T-helper 22 cell (primary cell): ENCODE results near the gene PAX7.
"Not testable (repeated sequence)": the region's sequence is repeated elsewhere in the genome, so short reads cannot be mapped to it uniquely, and the experiment has no call there.

ENCODE experiments used
- DNase-seq: peaks from one replicate; pipeline ENCODE4 v3.0.0-alpha.2; 2020; ENCODE audit warnings: low read depth

The PAX7 gene

DNA sequence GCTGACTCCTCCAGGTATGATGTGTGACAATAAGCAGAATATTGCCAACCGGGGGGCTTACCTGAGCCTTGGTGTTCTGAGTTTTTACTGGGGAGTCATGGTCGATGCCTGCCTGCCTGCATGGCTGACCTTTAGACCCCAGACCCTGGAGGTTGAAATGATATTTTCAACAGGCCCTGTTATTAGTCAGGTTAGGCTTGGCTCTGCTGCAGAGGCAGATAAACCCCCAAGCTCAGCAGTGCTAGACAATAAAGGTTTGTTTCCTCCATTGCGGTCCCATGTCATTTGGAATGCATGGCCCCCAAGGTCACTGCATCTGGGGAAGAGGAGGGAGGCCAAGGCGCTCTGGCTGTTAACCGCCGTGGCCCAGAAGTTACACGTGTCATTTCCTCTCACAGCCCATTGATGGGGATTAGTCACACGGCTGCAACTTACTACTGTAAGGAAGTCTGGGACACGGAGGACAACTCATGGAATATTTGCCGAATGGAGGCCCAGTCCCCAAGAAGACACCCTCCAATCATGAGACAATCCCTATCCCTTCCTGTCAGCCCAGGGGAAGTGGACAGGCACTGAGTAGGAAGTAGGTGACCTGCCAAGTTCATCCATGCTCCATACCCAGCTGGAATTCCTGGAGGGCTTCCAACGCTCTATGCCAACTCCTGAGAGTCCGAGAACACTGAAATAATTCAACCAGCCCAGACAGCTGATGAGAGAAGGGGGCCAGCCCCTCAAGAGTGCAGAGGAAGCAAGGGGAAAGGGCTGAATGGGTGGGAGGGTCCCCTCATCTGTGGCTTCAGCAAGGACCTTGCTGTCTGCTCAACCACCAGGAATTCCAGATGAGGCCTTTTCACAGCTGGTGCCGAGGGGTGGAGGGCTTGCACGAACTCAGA is 131.5 kb downstream of the PAX7 start:
- DNase-seq = no peak

GRCh38 chr1:18764362-18764761 is 133.7 kb downstream of the PAX7 start:
- no peak for DNase-seq

- no peak for DNase-seq
Measured at GRCh38 chr1:18765725-18766124, 135.1 kb downstream of the PAX7 start.

DNA sequence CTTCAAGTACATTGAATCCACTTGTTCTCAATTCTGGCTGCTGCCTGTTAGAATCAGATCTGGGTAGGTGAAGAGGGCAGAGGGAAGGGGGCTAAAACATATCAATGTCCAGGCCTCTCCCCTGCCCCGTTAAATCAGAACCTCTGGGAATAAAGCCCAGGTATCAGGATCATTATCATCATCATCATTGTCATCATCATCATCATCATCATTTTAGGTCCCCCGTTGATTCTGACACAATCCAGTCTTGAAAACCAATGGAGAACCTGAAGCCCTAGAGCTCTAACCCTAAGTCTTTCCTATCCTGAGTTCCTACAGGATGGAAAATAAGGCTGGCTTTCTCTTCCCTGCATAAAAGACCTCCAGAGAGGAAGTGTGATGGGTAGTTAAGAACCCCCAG is 135.7 kb downstream of the PAX7 start:
- no peak for DNase-seq

GRCh38 chr1:18767576-18767975 is 136.9 kb downstream of the PAX7 start:
- DNase-seq = not testable (repeated sequence)

DNA sequence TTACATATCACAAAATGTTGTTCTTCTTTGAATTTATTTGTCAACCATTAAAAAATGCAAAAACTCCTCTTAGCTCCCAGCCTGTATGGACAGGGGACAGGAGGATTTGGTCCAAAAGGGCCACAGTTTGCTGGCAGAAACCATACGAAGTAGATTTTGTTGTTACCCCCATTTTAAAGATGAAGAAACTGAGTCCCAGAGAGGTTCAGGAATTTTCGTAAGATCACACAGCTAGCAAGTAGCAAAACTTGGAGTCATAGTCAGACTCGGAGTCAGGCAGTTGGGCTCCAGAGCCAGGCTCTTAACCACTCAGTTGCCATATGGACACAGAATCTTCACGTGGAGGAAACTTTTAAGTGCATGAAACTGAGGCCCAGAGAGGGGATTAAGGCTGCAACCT is 137.4 kb downstream of the PAX7 start:
- DNase-seq = no peak

GRCh38 chr1:18769140-18769539 is 138.5 kb downstream of the PAX7 start:
- no peak for DNase-seq

DNA sequence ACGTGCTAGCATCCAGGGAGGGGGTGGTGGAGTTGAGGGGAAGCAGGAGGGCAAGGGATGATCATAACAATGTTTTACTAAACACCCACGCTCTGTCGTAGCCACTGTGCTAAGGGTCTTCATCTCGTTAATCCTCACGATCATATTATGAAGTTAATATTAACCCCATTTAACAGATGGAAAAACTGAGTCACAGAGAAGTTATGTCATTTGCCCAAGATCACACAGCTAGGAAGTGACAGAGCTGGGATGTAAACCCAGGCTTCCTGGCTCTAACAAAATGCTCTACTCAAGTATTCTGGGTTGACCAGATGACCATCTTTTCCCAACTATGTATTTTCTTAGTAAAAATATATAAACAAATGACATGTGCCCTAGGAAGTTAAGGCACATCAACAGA is 140.2 kb downstream of the PAX7 start:
- DNase-seq = no peak

DNA sequence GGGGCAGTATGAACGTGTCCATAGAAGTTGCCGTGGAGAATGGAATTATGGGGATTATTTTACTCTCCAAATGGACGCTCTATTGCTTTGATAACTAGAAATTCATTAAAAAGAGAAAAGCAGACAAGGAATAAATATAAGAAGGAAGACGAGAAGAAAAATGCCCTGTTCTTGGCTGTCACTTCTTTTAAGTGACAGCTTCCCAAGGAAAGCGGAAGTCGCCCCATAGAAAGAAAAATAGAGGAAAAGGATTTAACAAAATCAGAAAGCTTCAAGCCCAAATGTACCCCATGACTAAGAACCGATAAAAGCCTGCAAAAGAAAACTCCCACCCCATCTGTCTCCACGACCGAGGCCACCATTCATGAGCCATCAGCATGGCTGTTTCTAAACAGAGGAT is 143.1 kb downstream of the PAX7 start:
- DNase-seq = no peak

- DNase-seq = no peak
Measured at GRCh38 chr1:18775341-18775740, 144.7 kb downstream of the PAX7 start.

DNA sequence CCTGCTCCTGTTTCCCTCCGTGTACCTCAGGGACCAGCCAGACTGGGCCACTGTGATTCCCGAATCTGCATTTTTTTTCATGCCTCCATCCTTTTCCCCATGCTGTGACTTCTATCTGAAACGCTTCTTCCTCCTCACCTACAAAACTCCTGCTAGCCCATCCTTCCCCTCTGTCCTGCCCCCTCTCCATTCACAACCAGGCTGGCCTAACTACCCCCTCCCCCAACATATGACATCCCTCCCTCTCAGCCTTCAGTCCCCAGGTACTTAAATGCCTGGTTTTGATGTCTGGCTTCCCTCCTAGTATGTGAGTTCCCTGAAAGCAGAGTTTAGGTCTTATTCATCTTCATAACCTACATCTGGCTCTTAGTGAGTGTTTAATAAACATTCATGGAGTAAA is 146.1 kb downstream of the PAX7 start:
- DNase-seq = no peak

DNA sequence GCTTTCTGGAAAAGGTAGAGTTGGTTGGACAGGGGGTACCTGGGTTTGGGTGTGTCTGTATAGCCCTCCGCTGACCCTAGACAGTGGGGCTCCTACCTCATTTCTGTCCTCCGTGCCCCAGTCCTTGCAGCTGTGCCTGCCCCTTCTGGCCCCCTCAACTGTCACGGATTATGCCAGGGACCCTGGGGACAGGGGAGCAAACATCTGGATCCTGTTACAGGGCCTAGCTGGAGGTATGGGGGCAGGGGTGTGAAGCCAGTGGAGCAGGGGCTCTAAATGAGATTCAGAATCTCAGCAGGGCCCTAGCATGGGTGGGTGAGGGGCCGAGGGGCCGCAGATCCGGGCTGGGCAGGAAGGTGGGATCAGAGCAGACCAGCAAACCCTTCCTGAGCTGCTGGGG is 147.8 kb downstream of the PAX7 start:
- DNase-seq = no peak

- no peak for DNase-seq
Measured at GRCh38 chr1:18781031-18781430, 150.4 kb downstream of the PAX7 start.

- DNase-seq = no peak
Measured at GRCh38 chr1:18783705-18784481, 153.2 kb downstream of the PAX7 start.

- DNase-seq = no peak
Measured at GRCh38 chr1:18784482-18784831, 153.8 kb downstream of the PAX7 start.

DNA sequence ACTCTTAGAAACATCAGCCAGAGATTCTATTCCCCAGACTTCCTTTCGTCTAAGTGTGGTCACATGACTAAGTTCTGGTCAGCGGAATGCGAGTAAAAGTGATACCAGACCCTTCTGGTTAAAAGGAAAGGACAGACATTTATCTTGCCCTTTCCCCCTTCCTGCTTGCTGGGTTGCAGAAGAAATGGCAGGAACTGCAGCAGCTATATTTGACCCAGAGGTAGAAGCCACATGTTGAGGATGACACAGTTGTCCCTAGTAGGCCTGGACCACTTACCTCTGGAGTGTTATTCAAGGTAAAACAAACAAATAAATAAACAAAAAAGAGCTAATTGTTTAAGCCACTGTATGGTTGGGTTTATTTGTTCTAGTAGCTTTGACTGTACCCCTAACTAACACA is 155.5 kb downstream of the PAX7 start:
- no peak for DNase-seq

GRCh38 chr1:18787825-18788385 is 157.3 kb downstream of the PAX7 start:
- no peak for DNase-seq

GRCh38 chr1:18789246-18789645 is 158.6 kb downstream of the PAX7 start:
- no peak for DNase-seq

DNA sequence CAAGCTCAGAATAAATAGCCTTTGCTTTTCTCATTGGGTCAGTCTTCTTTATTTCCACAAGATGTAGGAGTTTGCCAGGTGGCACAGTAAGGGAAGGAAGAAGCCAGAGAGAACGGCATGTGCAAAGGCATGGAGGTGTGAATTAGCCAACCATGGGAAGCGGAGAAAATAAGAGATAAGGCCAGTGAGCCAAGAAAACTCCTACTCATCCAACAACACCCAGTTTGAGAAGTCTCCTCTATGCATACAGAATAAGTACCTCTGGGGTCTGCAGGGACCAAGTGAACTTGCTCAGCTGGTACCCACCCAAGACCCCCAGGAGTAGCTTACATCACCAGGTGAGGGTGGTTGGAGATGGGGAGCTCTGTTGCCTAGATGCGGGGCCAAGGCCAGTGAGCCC is 162.1 kb downstream of the PAX7 start:
- DNase-seq = no peak

DNA sequence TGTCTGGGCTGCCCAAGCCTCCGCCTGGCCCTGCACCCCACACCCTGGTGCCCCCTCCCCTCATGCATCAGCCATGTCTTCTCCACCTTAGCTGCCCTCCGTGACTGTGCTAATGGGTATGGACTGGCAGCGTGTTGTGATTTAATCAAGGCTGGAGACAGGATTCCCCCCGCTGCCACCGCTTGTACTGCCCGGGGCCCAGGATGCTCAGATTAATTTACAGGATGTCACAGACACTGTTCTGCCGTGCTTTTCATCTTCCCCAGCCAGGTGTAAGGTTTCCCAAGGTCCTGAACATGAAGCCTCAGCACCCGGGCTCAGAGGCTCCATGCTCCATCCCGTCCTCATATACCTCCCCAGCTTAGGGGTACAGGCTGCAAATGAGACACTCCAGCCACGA is 162.5 kb downstream of the PAX7 start:
- no peak for DNase-seq

- DNase-seq = no peak
Measured at GRCh38 chr1:18794051-18794450, 163.4 kb downstream of the PAX7 start.

- no peak for DNase-seq
Measured at GRCh38 chr1:18794561-18794960, 163.9 kb downstream of the PAX7 start.

DNA sequence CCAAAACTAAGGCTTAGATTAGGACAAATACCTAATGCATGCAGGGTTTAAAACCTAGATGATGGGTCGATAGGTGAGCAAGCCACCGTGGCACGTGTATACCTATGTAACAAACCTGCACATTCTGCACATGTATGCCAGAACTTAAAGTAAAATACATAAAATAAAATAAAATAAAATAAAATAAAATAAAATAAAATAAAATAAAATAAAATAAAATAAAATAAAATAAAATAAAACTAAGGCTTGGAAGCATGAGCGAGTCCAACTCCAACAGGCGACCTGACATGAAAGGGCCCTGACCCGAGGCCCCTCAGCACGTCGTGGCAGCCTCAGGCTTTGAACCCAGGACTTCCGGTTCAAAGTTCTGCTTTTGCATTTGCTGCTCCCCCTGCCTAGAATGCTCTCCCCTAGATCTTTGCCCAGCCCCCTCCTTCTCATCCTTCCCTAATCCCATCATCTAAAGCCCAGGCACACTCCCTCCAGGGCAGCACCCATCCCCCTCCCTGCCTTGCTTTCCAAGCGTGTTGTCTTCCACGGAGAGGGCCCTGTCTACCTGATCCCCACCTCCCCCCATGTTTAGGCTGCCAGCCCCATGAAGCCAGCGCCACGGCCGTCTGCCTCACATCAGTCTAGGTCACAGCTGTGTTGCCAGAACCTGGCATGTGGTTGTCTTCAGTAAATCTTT is 164.5 kb downstream of the PAX7 start:
- DNase-seq = no peak
